HL-60 (cell line): ENCODE measurements around the gene SYNPO2.

Experiments
- CTCF ChIP-seq: IDR thresholded peaks from one replicate; pipeline ENCODE4 v1.5.1; 2011; ENCODE audit warnings: low read length, control low read depth, inconsistent platforms; ENCODE audit not compliant: insufficient read depth
- POLR2AphosphoS5 ChIP-seq: IDR thresholded peaks from 2 replicates; pipeline ENCODE4 v1.6.1; 2012; ENCODE audit warnings: low read depth
- SPI1 ChIP-seq: IDR thresholded peaks from 2 replicates; pipeline ENCODE4 v1.6.1; 2012; ENCODE audit warnings: low read depth, mild to moderate bottlenecking, borderline replicate concordance

- no peak for TF ChIP-seq CTCF
- TF ChIP-seq SPI1: no peak
- TF ChIP-seq POLR2AphosphoS5: no peak
Observed at GRCh38 chr4:118987959-118988634, 99.4 kb downstream of the SYNPO2 start.
